CD4-positive, alpha-beta T cell treated with Interleukin-1 beta for 1 hour (primary cell): ENCODE measurements around the gene MUC20.
"Not testable (repeated sequence)": the region's sequence is repeated elsewhere in the genome, so short reads cannot be mapped to it uniquely, and the experiment has no call there.

ENCODE experiments used
- DNase-seq, 2 donors: peaks; one replicate each; pipeline ENCODE4 v3.0.0-alpha.2; 2020 to 2022

Gene MUC20

DNA sequence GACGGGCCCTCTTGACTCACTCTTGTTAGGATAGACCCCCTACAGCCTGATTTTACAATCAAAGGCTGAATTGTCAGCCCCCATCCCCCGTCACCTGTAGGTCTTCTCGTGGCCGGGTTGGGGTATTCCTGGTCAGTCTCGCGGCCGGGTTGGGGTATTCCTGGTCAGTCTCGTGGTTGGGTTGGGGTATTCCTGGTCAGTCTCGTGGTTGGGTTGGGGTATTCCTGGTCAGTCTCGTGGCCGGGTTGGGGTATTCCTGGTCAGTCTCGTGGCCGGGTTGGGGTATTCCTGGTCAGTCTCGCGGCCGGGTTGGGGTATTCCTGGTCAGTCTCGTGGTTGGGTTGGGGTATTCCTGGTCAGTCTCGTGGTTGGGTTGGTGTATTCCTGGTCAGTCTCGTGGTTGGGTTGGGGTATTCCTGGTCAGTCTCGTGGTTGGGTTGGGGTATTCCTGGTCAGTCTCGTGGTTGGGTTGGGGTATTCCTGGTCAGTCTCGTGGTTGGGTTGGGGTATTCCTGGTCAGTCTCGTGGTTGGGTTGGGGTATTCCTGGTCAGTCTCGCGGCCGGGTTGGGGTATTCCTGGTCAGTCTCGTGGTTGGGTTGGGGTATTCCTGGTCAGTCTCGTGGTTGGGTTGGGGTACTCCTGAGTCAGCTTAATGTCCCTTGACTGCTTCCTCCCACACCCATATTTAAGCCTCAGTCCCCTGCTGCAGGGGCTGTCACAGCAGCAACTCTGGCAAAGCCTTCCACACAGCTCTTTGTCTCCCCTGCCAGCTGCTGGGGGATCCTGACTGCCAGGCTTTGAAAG, 50.3 kb downstream of the MUC20 start:
- not testable (repeated sequence) for DNase-seq

DNA sequence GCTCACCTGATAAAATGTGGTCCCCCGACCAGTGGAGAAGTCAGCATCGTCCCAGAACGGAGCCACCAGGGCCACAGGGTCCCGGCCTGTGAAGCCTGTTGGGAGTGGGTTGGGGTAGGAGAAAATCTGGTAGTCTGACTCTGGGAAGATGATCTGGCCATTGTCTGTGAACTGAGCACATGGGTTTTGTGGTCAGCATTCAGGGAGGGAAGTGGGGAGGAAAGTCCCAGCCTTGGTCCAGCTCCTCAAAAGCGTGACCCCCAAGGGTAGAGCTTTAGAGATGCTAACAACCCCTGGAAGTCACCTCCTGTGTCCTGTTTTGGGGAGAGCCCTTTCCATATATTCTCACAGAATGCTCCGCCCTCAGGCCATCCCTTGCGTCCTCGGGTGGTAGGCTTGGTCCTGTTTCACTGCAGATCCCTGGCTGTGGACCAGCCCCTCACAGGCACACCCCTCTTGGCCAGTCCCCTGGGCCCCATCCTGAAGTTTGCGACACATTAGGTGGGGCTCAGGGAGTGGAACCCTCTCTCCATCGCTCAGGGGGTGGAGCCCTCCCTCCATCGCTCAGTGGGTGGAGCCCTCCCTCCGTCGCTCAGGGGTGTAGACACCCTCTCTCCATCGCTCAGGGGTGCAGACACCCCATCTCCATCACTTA, 51.0 kb downstream of the MUC20 start:
- no peak for DNase-seq

DNA sequence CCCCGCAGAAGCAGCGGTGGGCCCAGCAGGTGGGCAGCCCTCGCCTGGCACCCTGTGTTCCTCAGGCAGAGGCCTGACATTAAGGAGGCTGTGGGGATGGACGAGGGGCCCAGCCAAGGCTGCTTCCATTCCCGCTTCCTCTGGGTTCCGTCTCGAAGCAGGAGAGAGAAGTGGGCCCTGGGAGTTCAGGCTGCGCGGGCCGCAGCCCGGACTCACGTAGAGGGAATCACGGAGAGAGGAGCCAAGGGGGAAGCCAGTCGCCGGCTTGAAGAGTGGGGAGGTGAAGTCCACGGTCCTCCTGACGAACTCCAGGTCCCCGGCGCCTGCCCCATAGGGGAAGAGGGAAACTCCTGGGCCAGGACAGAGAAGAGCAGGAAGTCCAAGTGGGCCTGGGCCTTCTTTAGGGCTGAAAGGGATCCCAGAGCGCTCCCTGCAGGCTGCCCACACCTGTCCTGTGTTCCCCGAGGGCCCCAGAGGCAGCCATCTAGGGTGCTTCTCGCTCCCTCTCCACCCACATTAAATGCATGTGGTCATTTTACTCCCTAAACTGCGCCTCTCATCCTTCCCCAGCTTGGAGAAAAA, 53.3 kb downstream of the MUC20 start:
- DNase-seq = no peak

DNA sequence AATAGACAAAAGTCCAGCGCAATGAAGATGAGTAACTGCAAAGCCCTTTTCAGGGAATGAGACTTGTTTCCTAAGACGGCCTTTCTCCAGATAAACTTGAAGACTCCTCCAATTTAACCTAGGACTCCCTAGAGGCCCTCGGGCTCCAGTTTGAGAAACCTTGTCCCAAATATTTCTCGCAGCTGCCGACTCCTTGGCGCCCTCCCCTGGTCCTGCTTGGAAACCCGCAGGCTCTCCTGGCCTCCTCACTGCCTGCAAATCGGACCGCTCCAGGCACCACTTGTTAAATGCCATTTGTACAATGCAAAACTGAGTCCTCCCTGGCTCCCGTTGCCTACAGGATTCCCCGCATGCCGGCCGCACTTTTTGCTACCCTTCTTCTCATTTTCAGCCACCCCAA, 54.1 kb downstream of the MUC20 start:
- no peak for DNase-seq

DNA sequence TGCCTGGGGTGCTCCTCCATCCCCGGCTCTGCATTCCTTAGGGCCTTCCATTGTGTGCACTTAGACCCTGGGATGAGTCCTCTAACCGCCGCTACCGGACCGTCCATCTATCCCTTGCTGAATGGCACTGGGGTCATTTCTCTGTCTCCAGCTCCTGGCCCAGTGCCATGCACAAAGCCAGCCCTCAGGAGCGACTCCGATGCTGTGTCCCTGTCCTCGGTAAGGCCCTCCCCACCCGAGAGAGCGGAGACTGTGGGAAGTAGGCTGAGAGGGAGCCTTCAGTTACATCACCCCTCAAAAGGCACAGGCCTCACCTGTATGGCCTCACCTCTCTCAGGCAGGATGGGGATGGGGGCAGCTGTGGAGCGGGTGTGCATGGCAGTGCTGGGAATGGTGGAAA, 57.2 kb downstream of the MUC20 start:
- DNase-seq = no peak

DNA sequence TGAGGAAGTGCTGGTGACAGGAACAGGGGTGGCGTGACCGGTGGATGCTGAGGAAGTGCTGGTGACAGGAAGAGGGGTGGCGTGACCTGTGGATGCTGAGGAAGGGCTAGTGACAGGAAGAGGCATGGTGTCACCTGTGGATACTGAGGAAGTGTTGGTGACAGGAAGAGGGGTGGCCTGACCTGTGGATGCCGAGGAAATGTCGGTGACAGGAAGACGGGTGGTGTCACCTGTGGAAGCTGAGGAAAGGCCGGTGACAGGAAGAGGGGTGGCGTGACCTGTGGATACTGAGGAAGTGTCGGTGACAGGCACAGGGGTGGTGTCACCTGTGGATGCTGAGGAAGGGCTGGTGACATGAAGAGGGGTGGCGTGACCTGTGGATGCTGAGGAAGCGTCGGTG, 60.5 kb downstream of the MUC20 start:
- DNase-seq = not testable (repeated sequence)
